Activated CD8-positive, alpha-beta T cell treated with anti-CD3 and anti-CD28 coated beads for 36 hours (primary cell): Measurements from ENCODE around the gene TMEM145. TPM values are rescaled to one million over a fixed set of nuclear protein-coding genes. Genes with fewer than 3 reads are reported as not detected.
"Not testable (repeated sequence)": the region's sequence is repeated elsewhere in the genome, so short reads cannot be mapped to it uniquely, and the experiment has no call there.

Source experiments
- ATAC-seq: fragments of 200-7000 bp; cut with Tn5 transposase; one replicate; pipeline ENCODE4 v1.10.0; 2021; ENCODE audit warnings: mild to moderate bottlenecking, moderate library complexity
- CTCF ChIA-PET: fragments of 350-600 bp; sonication (Branson Sonifier 250); formaldehyde crosslinking; loops from one replicate; lab custom pipeline; 2021; ENCODE audit warnings: antibody characterized with exemption; lab: Charles Lee
- POLR2A ChIA-PET: fragments of 350-600 bp; sonication (Branson Sonifier 250); formaldehyde crosslinking; loops from one replicate; lab custom pipeline; 2021; ENCODE audit warnings: antibody characterized with exemption; lab: Charles Lee
- DNase-seq: peaks from one replicate; pipeline ENCODE4 v3.0.0-alpha.2; 2020
- H3K27ac Mint-ChIP-seq: one replicate; pipeline ENCODE4 v1.8.0; 2021; ENCODE audit warnings: mild to moderate bottlenecking, mixed read lengths
- H3K27me3 Mint-ChIP-seq: one replicate; pipeline ENCODE4 v1.8.0; 2021; ENCODE audit warnings: mixed read lengths
- H3K36me3 Mint-ChIP-seq: one replicate; pipeline ENCODE4 v1.8.0; 2021; ENCODE audit warnings: low read depth, mixed read lengths
- H3K4me1 Mint-ChIP-seq: one replicate; pipeline ENCODE4 v1.8.0; 2021; ENCODE audit warnings: low read depth, mixed read lengths
- H3K4me3 Mint-ChIP-seq: one replicate; pipeline ENCODE4 v1.8.0; 2021; ENCODE audit warnings: mild to moderate bottlenecking, moderate library complexity, mixed read lengths
- H3K9me3 Mint-ChIP-seq: one replicate; pipeline ENCODE4 v1.8.0; 2021; ENCODE audit warnings: mixed read lengths
- CTCF ChIP-seq: fragments of 200-600 bp; IDR thresholded peaks from one replicate; pipeline ENCODE4 v1.8.0; 2022; ENCODE audit warnings: antibody characterized with exemption, mild to moderate bottlenecking
- intact Hi-C: fragments of 100-400 bp; cut with micrococcal nuclease; formaldehyde crosslinking; loops from one replicate; pipeline ENCODE4 v1.10.0; 2022
- total RNA-seq, 2 experiments: library from RNA; stranded (reverse); gene quantifications; one replicate each; pipeline ENCODE4 v1.2.3, GENCODE V29; 2021

The TMEM145 gene
- total RNA-seq, result 1 to 10 TPM; 3.0 to 3.2 TPM

GRCh38 chr19:42313096-42313839 lies at the start of gene TMEM145:
Gene TMEM145, plus strand, starts transcription at chr19:42313309. Its CDS starts 68 bp downstream, at chr19:42313377.
- intact Hi-C loops, result no loop called here
- peak within 1 kb of the TSS; percentile 68 for H3K4me3 Mint-ChIP-seq
- TF ChIP-seq CTCF, result no peak
- H3K36me3 Mint-ChIP-seq, result no peaks in the 10 kb centered on the region
- H3K27me3 Mint-ChIP-seq, result peaks cover 35% of the 10 kb centered on the region
- peak; percentile 79 for ATAC-seq
- CTCF ChIA-PET, result interaction anchor here (0.8 to 1.5 kb wide), 3 partner anchors 8 to 180 kb away, joined by 3 read pairs; no protein-coding TSS in a partner anchor
- peak; percentile 69 for DNase-seq
- POLR2A ChIA-PET, result interaction anchor here (1.6 kb wide), 1 partner anchor 11 kb away, joined by 5 read pairs; the partner anchor contains the start of genes PAFAH1B3 and PRR19
- H3K27ac Mint-ChIP-seq, result no peak within 1 kb of the TSS
- peaks cover 21% of the 10 kb centered on the region for H3K4me1 Mint-ChIP-seq
- no peaks in the 10 kb centered on the region for H3K9me3 Mint-ChIP-seq

GRCh38 chr19:42266105-42266504 lies 47.0 kb upstream of the TMEM145 start:
- POLR2A ChIA-PET, result interaction anchor here (1.4 kb wide), 1 partner anchor 14 kb away, joined by 5 read pairs; no protein-coding TSS in a partner anchor
- H3K9me3 Mint-ChIP-seq, H3K4me3 Mint-ChIP-seq, H3K27me3 Mint-ChIP-seq, intact Hi-C loops, CTCF ChIA-PET, H3K36me3 Mint-ChIP-seq, DNase-seq, ATAC-seq, H3K27ac Mint-ChIP-seq: not testable (repeated sequence)
- H3K4me1 Mint-ChIP-seq, result peaks cover 25% of the 10 kb centered on the region

- ATAC-seq, H3K4me3 Mint-ChIP-seq, H3K9me3 Mint-ChIP-seq, H3K36me3 Mint-ChIP-seq, DNase-seq, intact Hi-C loops, H3K27me3 Mint-ChIP-seq, H3K27ac Mint-ChIP-seq: not testable (repeated sequence)
- ChIA-PET CTCF (interaction anchor here (0.6 to 1.3 kb wide), 4 partner anchors 11 to 185 kb away, joined by 3 to 4 read pairs (median 3); no protein-coding TSS in a partner anchor), POLR2A (interaction anchor here (0.9 to 1.4 kb wide), 6 partner anchors 9 to 35 kb away, joined by 3 to 11 read pairs (median 4); partner anchors contain the start of genes ERF, PAFAH1B3 and PRR19)
- peaks cover 28% of the 10 kb centered on the region for H3K4me1 Mint-ChIP-seq
Measured at GRCh38 chr19:42266928-42267603, 46.0 kb upstream of the TMEM145 start.

GRCh38 chr19:42267644-42268141 lies 45.4 kb upstream of the TMEM145 start:
- ATAC-seq (no peak), DNase-seq (no peak)
- no peak overlapping the region for H3K27ac Mint-ChIP-seq
- H3K4me1 Mint-ChIP-seq, result peaks cover 26% of the 10 kb centered on the region
- no peak for TF ChIP-seq CTCF
- H3K4me3 Mint-ChIP-seq, result no peak overlapping the region
- H3K27me3 Mint-ChIP-seq, result no peaks in the 10 kb centered on the region
- intact Hi-C loops, result loop anchor here (2.0 kb wide), 1 partner anchor 13 kb away; the partner anchor contains the start of gene ERF
- POLR2A ChIA-PET, result interaction anchor here (0.8 to 1.4 kb wide), 6 partner anchors 9 to 34 kb away, joined by 3 to 11 read pairs (median 4); partner anchors contain the start of genes ERF, PAFAH1B3 and PRR19
- CTCF ChIA-PET, result interaction anchor here (0.6 to 1.3 kb wide), 4 partner anchors 12 to 185 kb away, joined by 3 to 4 read pairs (median 3); no protein-coding TSS in a partner anchor
- H3K36me3 Mint-ChIP-seq, result peaks cover 7% of the 10 kb centered on the region
- H3K9me3 Mint-ChIP-seq, result no peaks in the 10 kb centered on the region

GRCh38 chr19:42268142-42268703 lies 44.9 kb upstream of the TMEM145 start:
- CTCF ChIA-PET, result interaction anchor here (0.6 to 1.0 kb wide), 2 partner anchors 136 to 184 kb away, joined by 3 read pairs; no protein-coding TSS in a partner anchor
- H3K27ac Mint-ChIP-seq, result no peak overlapping the region
- no peak for TF ChIP-seq CTCF
- H3K27me3 Mint-ChIP-seq, result no peaks in the 10 kb centered on the region
- intact Hi-C loops, result loop anchor here (2.0 kb wide), 1 partner anchor 13 kb away; the partner anchor contains the start of gene ERF
- no peaks in the 10 kb centered on the region for H3K9me3 Mint-ChIP-seq
- H3K4me3 Mint-ChIP-seq, result no peak overlapping the region
- H3K4me1 Mint-ChIP-seq, result peaks cover 26% of the 10 kb centered on the region
- peaks cover 8% of the 10 kb centered on the region for H3K36me3 Mint-ChIP-seq
- POLR2A ChIA-PET, result interaction anchor here (0.8 to 1.4 kb wide), 3 partner anchors 14 to 34 kb away, joined by 3 to 11 read pairs (median 4); partner anchors contain the start of genes PAFAH1B3 and PRR19
- DNase-seq (peak; percentile 100), ATAC-seq (peak; percentile 62)
